Inferior parietal cortex (tissue), 1 donor: ENCODE results near the gene PPP3R1.

Experiments
- DNase-seq: peaks from one replicate; pipeline ENCODE4 v3.0.0-alpha.2; 2016; ENCODE audit errors: extremely low spot score

PPP3R1 gene

DNA sequence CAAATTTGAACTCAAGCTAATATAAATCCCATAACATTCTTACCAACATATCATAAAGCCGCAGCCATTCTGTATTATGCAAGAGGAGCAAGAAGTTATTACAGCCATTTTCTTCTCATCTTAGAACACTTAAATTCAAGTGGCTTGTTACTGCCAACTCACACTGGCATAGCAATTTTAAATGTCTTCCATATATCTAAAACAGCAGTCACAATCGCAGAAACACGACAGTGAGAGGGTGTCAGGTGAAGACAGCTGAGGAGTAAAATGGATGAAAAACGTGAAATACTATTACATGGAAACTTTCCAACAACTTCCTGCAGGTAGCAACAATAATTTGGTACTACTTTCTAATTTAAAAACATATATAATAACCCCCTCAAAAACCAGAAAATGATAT, 17.9 kb downstream of the PPP3R1 start:
- DNase-seq, result no peak

DNA sequence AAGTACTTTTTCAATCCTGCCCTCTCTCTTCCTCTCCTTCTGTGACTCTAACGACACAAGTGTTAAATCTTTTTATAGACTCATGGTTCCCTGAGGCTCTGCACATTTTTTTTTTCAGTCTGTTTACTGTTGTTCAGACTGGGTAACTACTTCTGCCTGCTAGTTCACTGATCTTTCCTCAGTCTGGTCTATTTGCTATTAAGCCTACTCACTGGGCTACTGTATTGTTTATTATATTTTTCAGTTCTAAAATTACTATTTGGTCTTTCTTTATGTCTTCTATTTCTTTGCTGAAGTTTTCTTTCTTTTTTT, 21.3 kb downstream of the PPP3R1 start:
- no peak for DNase-seq

DNA sequence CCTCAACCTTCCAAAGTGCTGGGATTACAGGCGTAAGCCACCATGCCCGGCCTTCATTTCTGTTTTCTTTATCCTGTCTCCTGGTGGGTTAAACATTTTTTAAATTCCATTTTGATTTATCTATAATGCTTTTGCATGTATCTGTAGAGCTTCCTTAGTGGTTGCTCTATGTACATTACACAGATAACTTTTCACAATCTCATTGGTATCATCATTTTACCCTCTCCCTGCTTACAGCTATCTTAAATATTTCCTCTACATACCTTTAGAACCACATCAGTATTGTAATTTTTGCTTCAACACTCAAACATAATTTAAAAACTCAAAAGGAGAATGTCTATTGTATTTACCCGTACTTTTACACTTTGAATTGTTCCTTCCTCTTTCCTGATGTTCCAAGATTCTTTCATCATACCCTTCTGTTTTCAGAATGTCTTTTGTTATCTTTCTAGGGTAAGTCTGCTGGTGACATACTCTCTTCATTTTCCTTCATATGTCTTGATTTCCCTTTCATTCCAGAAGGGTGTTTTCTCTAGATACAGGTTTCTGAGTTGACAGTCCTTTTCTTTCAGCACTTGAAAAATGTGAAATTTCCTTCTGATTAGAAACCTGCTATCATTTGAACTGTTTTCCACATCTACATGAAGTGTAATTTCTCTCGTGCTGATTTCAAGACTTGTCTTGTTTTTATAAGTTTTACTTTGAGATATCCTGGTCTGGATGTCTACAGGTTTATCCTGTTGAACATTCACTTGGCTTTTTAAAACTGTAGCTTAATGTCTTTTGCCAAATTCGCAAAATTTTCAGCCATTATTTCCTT, 21.9 kb downstream of the PPP3R1 start:
- DNase-seq, result no peak

DNA sequence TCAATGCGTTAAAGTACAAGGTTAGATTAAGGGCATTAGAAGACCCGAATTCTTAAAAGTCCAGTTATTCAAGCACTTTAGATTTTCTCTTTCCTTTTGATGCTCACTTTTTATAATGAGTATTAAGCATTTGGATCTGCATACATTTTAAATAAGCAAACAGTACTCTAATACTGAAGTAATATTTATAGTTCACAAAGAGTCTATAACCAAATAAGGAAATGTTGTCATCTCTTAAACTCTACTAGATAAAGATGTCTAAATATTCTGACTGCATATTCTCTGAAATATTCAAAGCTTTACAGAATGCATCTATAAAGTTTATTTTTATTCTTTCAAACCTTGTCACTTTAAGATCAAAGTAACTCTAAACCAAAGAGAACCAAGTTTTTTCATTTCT, 25.5 kb downstream of the PPP3R1 start:
- no peak for DNase-seq

DNA sequence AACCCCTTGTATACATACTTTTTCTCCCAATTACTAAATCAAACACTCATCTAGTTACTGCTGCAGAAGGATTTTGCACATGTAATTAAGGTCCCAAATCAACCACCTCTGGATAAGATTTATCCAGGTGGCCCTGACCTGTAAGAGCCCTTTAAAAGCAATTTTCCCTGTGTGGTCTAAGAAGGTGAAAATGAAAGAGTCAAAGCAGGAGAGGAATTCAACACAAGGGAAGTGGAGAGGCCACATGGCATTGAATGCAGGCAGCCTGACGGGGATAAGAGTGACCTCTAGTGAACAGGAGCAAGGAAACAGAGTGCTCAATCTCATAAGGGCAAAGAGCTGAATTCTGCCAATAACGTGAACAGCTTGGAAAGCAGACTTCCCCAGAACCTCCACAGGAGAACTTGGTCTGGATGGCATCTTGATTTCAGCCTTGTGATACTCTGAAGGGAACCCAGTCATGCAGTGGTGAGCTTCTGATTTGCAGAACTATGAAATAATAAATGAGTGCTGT, 27.2 kb downstream of the PPP3R1 start:
- no peak for DNase-seq

DNA sequence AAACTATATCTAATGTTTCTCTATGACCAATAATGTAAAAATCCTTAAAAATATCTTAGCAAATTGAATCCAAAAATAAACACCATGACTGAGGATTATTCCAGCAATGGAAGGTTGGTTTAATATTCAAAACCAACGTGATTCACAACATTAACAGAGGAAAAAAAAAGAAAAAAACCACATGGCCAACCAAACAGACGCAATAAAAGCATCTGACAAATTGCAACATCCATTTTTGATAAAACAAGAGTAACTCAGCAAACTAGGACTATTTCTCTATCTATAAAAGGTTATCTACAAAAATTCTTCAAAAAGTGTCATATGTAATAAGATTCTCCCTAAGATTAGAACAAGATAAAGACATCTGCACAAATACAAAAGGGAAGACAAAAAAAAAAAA, 28.9 kb downstream of the PPP3R1 start:
- DNase-seq, result no peak

DNA sequence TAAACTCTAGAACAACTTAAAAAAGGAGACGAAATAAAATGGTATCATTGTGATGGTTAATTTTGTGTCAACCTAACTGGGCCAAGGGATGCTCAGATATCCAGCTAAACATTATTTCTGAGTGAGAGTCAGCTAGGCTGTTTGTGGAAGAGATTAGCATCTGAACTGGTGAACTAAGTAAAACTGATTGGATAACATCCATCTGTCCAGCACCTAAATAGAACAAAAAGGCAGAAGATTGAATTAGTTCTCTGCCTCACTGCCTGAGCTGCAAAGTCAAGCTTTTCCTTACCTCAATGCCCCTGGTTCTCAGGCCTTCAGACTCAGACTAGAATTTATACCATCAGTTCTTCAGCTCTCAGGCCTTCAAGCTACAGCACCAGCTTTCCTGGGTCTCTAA, 30.0 kb downstream of the PPP3R1 start:
- DNase-seq, result no peak

DNA sequence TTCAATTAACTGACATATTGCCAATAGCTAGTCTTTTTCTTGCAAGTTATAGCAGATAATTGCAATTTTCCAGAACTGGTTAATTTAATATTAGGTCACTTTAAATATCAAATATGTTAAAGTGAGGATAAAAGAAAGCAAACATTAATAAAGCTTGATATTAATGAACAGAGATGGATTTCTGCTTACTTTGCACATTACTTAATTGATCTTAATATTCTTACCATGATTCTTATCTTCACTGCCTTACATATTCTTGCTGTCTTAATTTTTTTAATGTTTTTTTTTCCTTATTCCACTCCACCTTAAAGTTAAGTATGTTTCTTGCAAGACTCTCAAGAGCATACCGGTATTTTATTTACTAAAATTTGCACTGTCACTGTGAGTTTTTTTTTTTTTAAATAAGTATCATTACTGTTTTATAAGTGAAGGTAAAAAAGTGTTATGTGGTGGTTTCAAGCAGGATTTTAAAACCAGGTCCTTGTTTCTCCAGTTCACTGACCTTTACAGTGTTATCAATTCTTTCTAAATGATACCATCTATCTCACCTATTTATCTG, 33.9 kb downstream of the PPP3R1 start:
- no peak for DNase-seq

DNA sequence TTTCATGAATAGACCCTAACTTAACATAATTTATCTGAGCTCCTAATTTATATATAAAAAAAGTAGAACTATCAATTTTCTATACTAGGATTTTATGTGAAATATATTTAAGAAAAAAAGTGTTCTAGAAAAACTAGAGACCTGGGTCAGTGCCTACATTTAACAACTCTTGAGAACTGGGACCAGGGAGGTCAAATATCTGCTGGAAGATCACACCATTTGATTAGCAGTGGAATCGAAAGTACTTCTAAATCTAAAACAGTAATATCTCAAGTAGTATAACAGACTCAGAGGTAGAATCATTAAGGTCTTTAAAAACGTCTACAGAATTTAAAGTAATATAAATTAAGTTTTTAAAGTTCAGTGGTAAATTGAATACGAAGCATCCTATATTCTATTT, 34.6 kb downstream of the PPP3R1 start:
- no peak for DNase-seq

DNA sequence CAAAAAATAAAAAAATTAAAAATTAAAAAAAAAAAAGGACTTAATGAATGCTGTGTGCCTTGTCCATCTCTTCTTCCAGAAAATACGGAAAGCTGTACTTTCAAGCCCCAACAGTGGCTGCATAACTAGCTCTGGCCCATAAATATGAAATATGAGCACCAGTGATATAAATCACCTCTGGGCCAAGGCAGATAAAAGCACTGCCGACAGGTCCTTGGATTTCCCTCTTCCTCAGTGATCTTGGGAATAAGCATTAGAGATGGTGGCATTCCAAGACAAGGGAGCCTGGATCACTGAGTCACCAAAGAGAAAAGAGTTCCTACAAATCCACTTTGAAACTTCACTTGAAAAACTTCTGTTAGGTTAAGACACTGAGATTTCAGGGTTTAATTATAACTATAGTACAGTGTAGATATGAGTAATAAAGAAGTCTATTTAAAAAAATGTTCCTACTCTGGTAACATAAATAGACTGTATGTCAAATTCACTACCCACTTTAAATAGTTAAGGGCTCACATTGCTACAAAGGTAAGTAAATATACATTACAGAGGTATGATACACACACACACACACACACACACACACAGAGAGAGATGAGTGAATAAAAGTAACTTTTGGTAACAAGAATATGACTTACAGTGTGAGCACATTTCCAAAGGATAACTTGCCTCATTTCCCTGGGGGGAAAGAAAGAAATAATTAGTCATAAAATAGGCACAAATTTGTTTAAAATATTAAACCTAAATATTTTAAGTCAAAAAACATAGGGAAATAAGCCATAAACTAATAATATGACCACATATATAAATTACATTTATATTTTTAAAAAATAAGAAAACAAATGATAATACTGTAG, 35.6 kb downstream of the PPP3R1 start:
- DNase-seq, result no peak

DNA sequence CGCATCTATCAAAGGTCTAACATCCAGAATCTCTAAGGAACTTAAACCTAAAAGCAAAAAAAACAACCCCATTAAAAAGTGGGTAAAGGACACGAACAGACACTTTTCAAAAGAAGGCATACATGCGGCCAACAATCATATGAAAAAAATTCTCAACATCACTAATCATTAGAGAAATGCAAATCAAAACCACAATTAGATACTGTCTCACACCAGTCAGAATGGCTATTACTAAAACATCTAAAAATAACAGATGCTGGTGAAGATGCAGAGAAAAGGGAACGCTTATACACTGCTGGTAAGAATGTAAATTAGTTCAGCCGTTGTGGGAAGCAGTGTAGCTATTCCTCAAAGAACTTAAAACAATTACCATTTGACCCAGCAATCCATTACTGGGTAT, 38.0 kb downstream of the PPP3R1 start:
- no peak for DNase-seq

DNA sequence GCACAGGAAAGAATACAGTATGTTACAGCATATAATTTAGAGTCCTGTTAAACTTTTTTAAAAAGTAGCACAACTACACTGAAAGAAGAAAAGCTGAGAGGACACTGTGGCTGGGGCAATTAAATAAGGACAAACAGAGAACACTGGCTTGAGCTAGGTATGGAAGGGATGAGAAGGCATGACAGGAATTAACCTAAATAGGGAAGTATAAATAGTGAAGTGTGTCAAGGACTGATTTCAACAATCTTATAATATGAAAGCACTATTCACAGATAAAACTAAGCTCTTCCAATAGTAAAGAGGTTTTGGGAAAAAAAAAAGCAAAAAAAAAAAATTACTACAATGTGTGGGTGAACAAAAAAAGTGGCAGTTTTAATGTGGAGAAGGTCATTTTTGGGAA, 45.5 kb downstream of the PPP3R1 start:
- no peak for DNase-seq

DNA sequence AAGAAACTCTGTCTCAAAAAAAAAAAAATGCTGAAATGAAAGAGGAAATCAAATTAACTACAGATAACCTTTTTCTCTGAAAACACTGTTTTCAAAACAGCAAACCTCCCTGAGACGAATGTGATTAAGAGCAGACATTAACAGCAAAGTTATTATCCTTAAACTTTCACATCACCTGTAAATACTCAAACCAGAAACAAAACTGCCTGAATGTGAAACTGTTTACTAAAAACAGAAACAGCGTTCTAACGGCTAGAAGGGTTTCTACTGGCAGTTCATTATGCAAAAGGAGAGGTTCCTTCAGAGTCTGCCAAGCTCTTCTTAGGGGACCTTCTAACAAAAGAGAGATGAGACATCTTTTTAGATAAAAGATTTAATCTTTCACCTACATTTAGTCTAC, 48.7 kb downstream of the PPP3R1 start:
- no peak for DNase-seq

DNA sequence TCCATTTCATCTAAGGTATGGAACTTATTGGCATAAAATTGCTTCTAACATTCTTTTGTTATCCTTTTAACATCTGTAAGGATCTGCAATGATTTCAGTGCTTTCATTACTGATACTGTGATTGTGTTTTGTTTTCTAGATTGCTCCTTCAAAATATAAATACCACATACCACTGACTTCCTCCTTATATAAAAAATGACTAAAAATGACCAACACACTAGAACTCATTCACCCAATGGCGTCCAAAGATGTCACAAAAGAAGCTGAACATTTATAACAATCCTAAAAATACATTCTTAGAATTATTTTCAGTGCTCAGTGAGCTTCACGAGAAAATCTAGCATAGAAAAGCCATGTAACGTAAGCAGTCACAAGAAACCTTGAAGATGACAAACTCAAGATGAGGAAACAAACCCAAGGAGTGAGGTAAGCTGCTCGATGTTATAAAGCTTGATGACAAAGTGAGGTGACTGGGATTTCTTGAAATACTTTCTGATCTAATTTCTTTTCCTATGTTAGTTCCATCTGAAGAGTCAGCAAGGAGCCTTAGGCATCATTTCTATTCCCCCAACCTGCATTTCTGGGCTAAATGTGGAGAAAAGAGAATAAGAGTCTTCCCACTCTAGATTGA, 52.1 kb downstream of the PPP3R1 start:
- DNase-seq, result no peak

DNA sequence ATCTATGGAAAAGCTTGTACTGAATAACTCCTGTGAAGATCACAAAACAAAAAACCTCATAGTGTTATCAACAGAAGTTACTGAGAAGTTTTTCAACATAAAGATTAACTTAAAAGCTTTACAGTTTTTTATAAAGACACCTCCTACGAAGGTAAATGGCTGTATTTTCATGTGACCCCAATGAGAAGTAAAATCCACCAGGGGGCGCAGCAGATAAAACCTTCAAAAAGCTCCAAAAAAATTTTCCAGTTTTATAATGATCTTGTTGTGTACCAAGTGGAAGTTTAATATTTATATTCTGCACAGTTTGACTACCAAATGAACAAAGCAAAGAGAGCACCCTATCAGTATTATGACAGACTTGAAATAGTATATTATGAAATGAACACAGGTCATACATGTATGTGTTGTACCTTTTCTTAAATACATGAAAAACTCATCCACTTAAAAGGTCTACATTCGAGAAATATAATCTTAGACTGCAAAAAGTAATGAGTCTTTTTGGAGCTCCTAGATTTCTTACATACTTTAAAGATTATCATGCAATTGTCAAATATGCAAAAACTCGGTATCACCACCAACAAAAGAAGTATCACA, 56.1 kb downstream of the PPP3R1 start:
- no peak for DNase-seq

DNA sequence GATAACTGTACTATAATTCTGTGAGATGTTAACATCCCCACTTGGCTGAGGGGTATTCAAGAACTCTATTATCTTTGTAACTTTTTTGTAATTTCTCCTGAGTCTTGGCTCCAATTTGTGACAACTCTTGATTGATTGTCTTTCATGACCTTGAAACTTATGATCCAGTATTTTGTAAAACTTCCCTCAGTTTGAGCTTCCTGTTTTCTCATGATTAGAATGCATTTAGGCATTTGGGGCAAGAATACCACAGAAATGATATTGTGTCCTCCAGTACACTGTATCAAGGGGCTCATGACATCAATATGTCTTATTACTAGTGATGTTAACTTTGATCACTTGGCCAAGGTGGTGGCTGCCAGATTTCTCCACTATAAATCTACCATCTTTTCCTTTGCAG, 57.2 kb downstream of the PPP3R1 start:
- DNase-seq, result no peak

DNA sequence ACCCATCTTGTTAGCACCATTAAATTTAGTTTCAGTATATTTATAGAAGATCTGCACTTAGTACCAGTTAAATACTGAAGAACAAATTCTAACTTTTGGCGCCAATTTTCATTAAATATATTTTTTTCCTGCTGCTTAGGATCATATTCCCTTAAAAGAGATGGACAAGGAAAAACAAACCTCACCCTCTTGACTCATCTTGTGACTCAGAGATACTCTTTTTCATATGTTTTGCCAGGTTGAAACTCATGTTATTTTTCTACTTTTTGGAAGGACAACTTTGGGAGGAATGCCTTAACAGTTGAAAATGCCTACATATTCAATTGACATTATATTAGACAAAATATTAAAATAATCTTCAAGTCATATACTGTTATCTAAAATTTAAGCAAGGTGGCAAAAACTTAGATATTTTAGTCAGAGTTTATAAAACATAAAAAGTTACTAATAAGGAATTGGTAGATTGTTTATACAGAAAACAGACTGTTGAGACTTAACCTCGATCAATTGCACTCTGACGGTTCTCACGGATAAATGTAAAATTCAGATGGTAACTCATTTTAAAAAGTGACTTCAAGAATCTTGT, 58.5 kb downstream of the PPP3R1 start:
- no peak for DNase-seq

DNA sequence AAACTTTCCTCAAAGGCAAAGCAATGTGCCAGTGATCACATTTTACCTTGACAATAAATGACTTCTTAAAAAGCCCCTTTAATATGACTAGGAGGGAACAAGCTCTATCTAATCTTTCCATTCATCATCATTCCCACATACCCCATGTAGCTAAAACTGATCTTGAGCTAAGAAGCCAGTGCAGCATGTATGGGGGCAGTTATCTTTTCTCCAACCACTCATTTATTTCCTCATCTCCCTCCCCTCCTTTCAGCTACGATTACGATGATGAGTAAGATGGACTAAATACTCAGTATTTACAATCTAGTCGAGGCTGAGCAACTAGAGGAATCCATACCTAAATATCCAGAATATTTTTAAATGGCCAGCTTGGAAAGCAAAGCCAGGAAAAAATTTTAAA, 59.2 kb downstream of the PPP3R1 start:
- DNase-seq, result no peak

DNA sequence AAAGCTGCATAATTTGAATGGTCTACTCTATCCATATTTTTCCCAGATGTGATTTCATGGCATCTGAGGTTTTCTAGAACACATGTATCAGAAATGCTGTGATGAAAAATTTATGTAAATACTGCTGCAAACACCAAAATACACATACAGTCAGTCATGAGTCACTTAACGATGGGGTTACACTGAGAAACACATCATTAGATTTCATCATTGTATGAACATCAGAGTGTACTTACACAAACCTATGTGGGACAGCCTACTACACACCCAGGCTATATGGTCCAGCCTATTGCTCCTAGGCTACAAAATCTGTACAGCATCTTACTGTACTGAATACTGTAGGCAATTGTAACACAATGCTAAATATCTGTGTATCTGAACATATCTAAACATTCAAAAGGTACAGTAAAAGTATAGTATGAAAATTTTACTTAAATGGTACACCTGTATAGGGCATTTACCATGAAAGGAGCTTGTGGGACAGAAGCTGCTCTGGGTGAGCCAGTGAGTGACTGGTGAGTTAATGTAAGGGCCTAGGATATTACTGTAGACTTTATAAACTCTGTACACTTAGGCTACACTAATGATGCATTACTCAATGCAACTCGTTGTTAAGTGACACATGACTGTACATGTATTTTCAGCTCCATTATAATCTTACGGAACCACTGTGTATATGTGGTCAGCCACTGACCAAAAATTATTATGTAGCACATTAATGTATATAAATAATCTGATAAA, 61.2 kb downstream of the PPP3R1 start:
- DNase-seq, result no peak

DNA sequence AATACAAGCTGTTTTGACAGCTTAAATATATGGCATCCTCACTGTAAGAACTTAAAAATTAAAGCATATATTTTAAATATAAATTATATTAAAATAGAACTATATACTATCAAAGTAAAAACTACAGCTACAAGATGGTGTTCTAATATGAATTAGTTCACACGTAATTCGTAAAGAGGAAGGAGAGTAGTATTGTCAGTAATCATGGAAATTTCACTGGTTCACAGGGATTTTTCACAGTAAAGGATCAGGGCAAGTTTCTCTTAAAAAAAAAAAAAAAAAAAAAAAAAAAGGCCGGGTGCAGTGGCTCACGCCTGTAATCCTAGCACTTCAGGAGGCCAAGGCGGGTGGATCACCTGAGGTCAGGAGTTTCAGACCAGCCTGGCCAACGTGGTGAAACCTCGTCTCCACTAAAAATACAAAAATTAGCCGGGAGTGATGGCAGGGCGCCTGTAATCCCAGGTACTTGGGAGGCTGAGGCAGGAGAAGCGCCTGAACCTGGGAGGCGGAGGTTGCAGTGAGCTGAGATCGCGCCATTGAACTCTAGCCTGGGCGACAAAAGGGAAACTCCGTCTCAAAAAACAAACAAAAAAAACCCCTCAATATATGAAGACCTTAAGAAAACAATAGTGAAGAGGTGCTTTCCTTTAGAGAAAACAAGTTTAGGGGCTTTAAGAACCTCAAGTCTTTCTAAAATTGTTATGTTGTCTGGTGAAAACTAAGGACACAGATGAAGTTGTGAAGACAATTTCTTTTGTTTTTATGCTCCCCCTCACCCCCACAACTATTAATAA, 62.1 kb downstream of the PPP3R1 start:
- DNase-seq, result no peak
